Suprapubic skin (tissue), 3 donors: Measurements from ENCODE around the gene KCNB1.

Experiments
- EP300 ChIP-seq: sonication (generic); formaldehyde crosslinking; IDR thresholded peaks from one replicate; pipeline ENCODE4 v1.6.1; 2017; ENCODE audit warnings: antibody characterized with exemption
- POLR2A ChIP-seq, 2 donors: fragments of 450-650 bp; IDR thresholded peaks; one replicate each; pipeline ENCODE4 v1.6.1; 2017; ENCODE audit warnings: antibody characterized with exemption in 2 of 2, mild to moderate bottlenecking in 2 of 2, moderate library complexity in 2 of 2
- TF ChIP-seq, protein P1 (sequence below), 2 donors: fragments of 200-600 bp in 1 of 2; fragments of 450-650 bp in 1 of 2; sonication (generic) in 1 of 2; IDR thresholded peaks; one replicate each; pipeline ENCODE4 v1.5.1; 2016 to 2019; ENCODE audit warnings: antibody characterized with exemption in 2 of 2, mild to moderate bottlenecking in 1 of 2, moderate library complexity in 1 of 2

DNA sequence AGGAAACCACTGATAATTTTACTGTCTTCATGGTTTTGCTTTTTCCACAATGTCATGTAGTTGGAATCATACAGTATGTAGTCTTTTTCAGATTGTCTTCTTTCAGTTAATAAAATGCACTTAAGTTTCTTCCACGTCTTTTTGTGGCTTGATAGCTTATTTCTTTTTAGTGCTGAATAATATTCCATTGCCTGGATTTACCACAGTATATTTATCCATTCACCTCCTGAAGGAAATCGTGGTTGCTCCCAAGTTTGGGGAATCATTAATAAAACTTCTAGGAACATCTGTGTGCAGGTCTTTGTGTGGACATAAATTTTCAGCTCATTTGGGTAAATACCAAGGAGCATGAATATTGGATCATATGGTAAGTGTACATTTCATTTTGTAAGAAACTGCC is 165.8 kb downstream of the KCNB1 start:
- TF ChIP-seq, protein P1, sequence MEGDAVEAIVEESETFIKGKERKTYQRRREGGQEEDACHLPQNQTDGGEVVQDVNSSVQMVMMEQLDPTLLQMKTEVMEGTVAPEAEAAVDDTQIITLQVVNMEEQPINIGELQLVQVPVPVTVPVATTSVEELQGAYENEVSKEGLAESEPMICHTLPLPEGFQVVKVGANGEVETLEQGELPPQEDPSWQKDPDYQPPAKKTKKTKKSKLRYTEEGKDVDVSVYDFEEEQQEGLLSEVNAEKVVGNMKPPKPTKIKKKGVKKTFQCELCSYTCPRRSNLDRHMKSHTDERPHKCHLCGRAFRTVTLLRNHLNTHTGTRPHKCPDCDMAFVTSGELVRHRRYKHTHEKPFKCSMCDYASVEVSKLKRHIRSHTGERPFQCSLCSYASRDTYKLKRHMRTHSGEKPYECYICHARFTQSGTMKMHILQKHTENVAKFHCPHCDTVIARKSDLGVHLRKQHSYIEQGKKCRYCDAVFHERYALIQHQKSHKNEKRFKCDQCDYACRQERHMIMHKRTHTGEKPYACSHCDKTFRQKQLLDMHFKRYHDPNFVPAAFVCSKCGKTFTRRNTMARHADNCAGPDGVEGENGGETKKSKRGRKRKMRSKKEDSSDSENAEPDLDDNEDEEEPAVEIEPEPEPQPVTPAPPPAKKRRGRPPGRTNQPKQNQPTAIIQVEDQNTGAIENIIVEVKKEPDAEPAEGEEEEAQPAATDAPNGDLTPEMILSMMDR (IDR thresholded peaks at IDR 0.05): no peak
- no peak for TF ChIP-seq EP300
- TF ChIP-seq POLR2A (IDR thresholded peaks at IDR 0.05): no peak
